CD4-positive, alpha-beta memory T cell (primary cell): ENCODE measurements around the gene ZDHHC11B. TPM values are rescaled to one million over a fixed set of nuclear protein-coding genes. Genes with fewer than 3 reads are reported as not detected.
"Not testable (repeated sequence)": the region's sequence is repeated elsewhere in the genome, so short reads cannot be mapped to it uniquely, and the experiment has no call there.

Experiments
- CTCF ChIA-PET: fragments of 350-600 bp; sonication (Branson Sonifier 250); formaldehyde crosslinking; loops from one replicate; lab custom pipeline; 2021; ENCODE audit warnings: inconsistent platforms; ENCODE audit not compliant: partially characterized antibody; lab: Charles Lee
- POLR2A ChIA-PET: fragments of 350-600 bp; sonication (Branson Sonifier 250); formaldehyde crosslinking; loops from one replicate; lab custom pipeline; 2021; ENCODE audit not compliant: partially characterized antibody; lab: Charles Lee
- DNase-seq, 5 donors: peaks; one replicate each; pipeline versions ENCODE4 v3.0.0 to v3.0.0-alpha.2; 2020 to 2022; ENCODE audit warnings: mixed read lengths in 1 of 5
- H3K27ac ChIP-seq: one replicate; pipeline ENCODE4 v1.7.0; 2013; ENCODE audit warnings: low read depth, low read length
- H3K27me3 ChIP-seq: 2 replicates; pipeline ENCODE4 v1.7.0; 2013; ENCODE audit warnings: mild to moderate bottlenecking, low read length, moderate library complexity; ENCODE audit not compliant: insufficient read depth
- H3K36me3 ChIP-seq: 2 replicates; pipeline ENCODE4 v1.7.0; 2013; ENCODE audit warnings: mild to moderate bottlenecking, low read length, moderate library complexity; ENCODE audit not compliant: insufficient read depth
- H3K4me1 ChIP-seq: 2 replicates; pipeline ENCODE4 v1.7.0; 2013; ENCODE audit warnings: mild to moderate bottlenecking, low read length, moderate library complexity; ENCODE audit not compliant: insufficient read depth
- H3K4me3 ChIP-seq, 2 donors: one replicate each; pipeline ENCODE4 v1.7.0; 2013; ENCODE audit warnings: low read length in 2 of 2, mild to moderate bottlenecking in 1 of 2
- H3K9me3 ChIP-seq, 2 donors: one replicate each; pipeline ENCODE4 v1.7.0; 2013; ENCODE audit warnings: low read length in 2 of 2, control low read depth in 1 of 2; ENCODE audit not compliant: control insufficient read depth in 1 of 2
- H3K27ac Mint-ChIP-seq, 7 donors: one replicate each; pipeline ENCODE4 v1.8.0; 2020 to 2021; ENCODE audit warnings: mixed read lengths in 7 of 7, mild to moderate bottlenecking in 6 of 7, inconsistent platforms in 3 of 7, moderate library complexity in 3 of 7
- H3K27me3 Mint-ChIP-seq, 2 donors: one replicate each; pipeline ENCODE4 v1.8.0; 2020 to 2021; ENCODE audit warnings: mixed read lengths in 2 of 2
- H3K36me3 Mint-ChIP-seq, 2 donors: one replicate each; pipeline ENCODE4 v1.8.0; 2020 to 2021; ENCODE audit warnings: mixed read lengths in 2 of 2, inconsistent platforms in 1 of 2, mild to moderate bottlenecking in 1 of 2
- H3K4me1 Mint-ChIP-seq, 4 donors: one replicate each; pipeline ENCODE4 v1.8.0; 2020 to 2021; ENCODE audit warnings: mixed read lengths in 4 of 4, mild to moderate bottlenecking in 1 of 4
- H3K4me3 Mint-ChIP-seq, 8 donors: one replicate each; pipeline ENCODE4 v1.8.0; 2020 to 2021; ENCODE audit warnings: mixed read lengths in 8 of 8, mild to moderate bottlenecking in 7 of 8, moderate library complexity in 6 of 8, inconsistent platforms in 3 of 8
- H3K9me3 Mint-ChIP-seq, 8 donors: one replicate each; pipeline ENCODE4 v1.8.0; 2020 to 2021; ENCODE audit warnings: mixed read lengths in 8 of 8, mild to moderate bottlenecking in 5 of 8, inconsistent platforms in 3 of 8, moderate library complexity in 1 of 8
- intact Hi-C: fragments of 100-400 bp; cut with micrococcal nuclease; formaldehyde crosslinking; loops from one replicate; pipeline ENCODE4 v1.15.1; 2023
- polyA plus RNA-seq, 2 donors: library from polyadenylated mRNA; unstranded; fragments of 300-500 nt; fragmentation: Illumina TruSeq; gene quantifications; one replicate each; pipeline ENCODE4 v1.2.3, GENCODE V29; 2021
- total RNA-seq, 2 experiments: library from RNA; stranded (reverse); gene quantifications; one replicate each; pipeline ENCODE4 v1.2.3, GENCODE V29; 2021

Gene ZDHHC11B
- total and polyA plus RNA-seq, 4 experiments from 2014 or later = 0.75 to 8.1 (median 8.0) TPM; not detected in 1

GRCh38 chr5:686936-687335, 97.6 kb downstream of the ZDHHC11B start:
- H3K4me3 Mint-ChIP-seq, H3K4me3 ChIP-seq, DNase-seq, H3K36me3 ChIP-seq, H3K9me3 Mint-ChIP-seq, H3K9me3 ChIP-seq, H3K36me3 Mint-ChIP-seq, H3K27me3 ChIP-seq, H3K27me3 Mint-ChIP-seq, H3K27ac ChIP-seq, intact Hi-C loops, CTCF ChIA-PET, H3K4me1 Mint-ChIP-seq, H3K27ac Mint-ChIP-seq, H3K4me1 ChIP-seq, POLR2A ChIA-PET: not testable (repeated sequence)

DNA sequence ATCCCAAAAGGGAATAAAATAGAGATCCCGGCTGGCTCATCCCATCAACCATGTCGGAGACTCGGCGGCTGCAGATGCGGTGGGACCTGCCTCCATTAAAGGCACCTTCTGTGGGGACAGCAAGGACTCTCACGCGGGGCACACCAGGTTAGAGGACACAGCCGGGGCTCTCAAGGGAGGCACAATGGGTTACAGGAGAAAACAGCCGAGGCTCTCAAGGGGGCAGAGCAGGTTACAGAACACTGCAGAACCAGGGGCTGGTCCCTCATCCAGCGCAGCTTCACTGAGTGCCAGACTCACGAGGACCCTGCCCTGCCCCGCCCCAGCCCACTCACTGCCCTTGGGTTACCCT, 98.4 kb downstream of the ZDHHC11B start:
- H3K4me3 ChIP-seq, H3K27ac ChIP-seq, H3K36me3 Mint-ChIP-seq, H3K4me1 Mint-ChIP-seq, H3K9me3 Mint-ChIP-seq, intact Hi-C loops, H3K9me3 ChIP-seq, H3K27me3 ChIP-seq, CTCF ChIA-PET, H3K4me3 Mint-ChIP-seq, H3K4me1 ChIP-seq, H3K27me3 Mint-ChIP-seq, DNase-seq, POLR2A ChIA-PET, H3K36me3 ChIP-seq: not testable (repeated sequence)
- H3K27ac Mint-ChIP-seq = peak overlapping the region in 1 of 7 donors; percentile 22

- H3K4me1 ChIP-seq = no peaks in the 10 kb centered on the region
- no peaks in the 10 kb centered on the region for H3K27me3 ChIP-seq
- H3K27ac ChIP-seq = no peak overlapping the region
- H3K9me3 ChIP-seq = no peaks in the 10 kb centered on the region
- Mint-ChIP-seq H3K27ac (peak overlapping the region in 1 of 7 donors; percentile 22), H3K27me3 (no peaks in the 10 kb centered on the region), H3K9me3 (no peaks in the 10 kb centered on the region), H3K4me1 (no peaks in the 10 kb centered on the region), H3K4me3 (no peak overlapping the region), H3K36me3 (no peaks in the 10 kb centered on the region)
- intact Hi-C loops = no loop called here
- CTCF ChIA-PET = no interaction called here
- no peaks in the 10 kb centered on the region for H3K36me3 ChIP-seq
- H3K4me3 ChIP-seq = no peak overlapping the region
- peak in 1 of 5 donors; percentile 33 for DNase-seq
- POLR2A ChIA-PET = no interaction called here
Measured at GRCh38 chr5:685262-686171, 99.0 kb downstream of the ZDHHC11B start.

GRCh38 chr5:684751-685216, 99.7 kb downstream of the ZDHHC11B start:
- Mint-ChIP-seq H3K36me3 (no peaks in the 10 kb centered on the region), H3K27me3 (no peaks in the 10 kb centered on the region), H3K27ac (no peak overlapping the region), H3K4me3 (no peak overlapping the region), H3K4me1 (no peaks in the 10 kb centered on the region), H3K9me3 (no peaks in the 10 kb centered on the region)
- Histone ChIP-seq H3K27ac (no peak overlapping the region), H3K9me3 (no peaks in the 10 kb centered on the region), H3K4me3 (no peak overlapping the region), H3K27me3 (no peaks in the 10 kb centered on the region), H3K36me3 (no peaks in the 10 kb centered on the region), H3K4me1 (no peaks in the 10 kb centered on the region)
- intact Hi-C loops = no loop called here
- peak in 1 of 5 donors; percentile 14 for DNase-seq
- POLR2A ChIA-PET = no interaction called here
- CTCF ChIA-PET = no interaction called here

DNA sequence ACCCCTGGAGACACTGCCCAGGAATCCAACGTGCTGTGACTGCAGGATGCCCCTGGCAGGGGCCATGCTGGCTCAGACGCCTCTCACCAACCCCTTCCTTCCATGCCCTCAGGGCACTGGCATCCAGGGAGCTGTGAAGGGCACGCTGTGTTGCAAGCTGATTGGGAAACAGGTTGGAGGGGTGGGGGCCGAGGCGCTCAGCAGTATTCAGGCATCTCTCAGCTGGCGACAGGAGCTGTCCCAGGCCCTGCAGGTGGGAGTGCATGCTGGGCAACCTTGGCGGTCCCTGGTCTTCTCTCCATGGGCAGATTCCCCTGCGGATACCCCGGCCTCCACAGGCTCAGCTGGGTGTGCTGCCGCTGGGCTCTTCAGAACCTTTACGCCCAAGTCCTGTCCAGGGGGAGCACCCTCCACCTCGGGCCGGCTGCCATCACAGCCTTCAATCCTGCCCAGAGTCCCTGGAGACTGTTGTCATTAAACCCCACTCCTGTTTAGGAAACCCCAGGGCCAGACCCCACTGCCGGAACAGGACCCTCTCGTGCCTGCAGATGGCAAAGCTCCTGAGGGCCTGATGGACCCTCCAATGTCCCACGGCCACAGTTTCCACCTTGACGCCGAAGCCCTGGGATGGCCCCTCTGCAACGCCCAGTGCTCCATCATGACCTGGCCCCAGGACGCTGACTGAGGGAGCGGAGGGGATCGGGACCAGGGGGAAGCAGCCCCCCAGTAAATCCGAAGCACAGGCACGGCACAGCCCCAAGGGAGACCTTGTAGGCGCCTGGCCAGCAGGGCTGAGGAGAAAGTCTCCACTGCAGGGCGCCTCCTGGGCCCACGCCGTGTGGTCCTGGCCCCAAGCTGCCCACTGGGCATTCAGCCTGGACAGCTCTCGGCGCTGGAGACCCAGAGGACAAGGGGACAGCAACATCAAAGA, 100.7 kb downstream of the ZDHHC11B start:
- intact Hi-C loops = no loop called here
- peak in 1 of 5 donors; percentile 31 for DNase-seq

GRCh38 chr5:682651-683358, 101.7 kb downstream of the ZDHHC11B start:
- H3K9me3 ChIP-seq, POLR2A ChIA-PET, H3K27me3 Mint-ChIP-seq, H3K4me1 Mint-ChIP-seq, H3K27me3 ChIP-seq, CTCF ChIA-PET, H3K4me3 ChIP-seq, H3K27ac ChIP-seq, H3K4me1 ChIP-seq, H3K9me3 Mint-ChIP-seq, H3K36me3 ChIP-seq, H3K36me3 Mint-ChIP-seq, intact Hi-C loops: not testable (repeated sequence)
- DNase-seq = peak in 1 of 5 donors; percentile 22
- peak overlapping the region in 1 of 7 donors; percentile 36 for H3K27ac Mint-ChIP-seq
- H3K4me3 Mint-ChIP-seq = peak overlapping the region in 1 of 8 donors; percentile 22

More for the DNA sequence above, 100.7 kb downstream of the ZDHHC11B start:
- H3K27ac ChIP-seq = no peak overlapping the region
- H3K4me3 Mint-ChIP-seq = no peak overlapping the region
- no peaks in the 10 kb centered on the region for H3K9me3 ChIP-seq
- H3K4me1 Mint-ChIP-seq = no peaks in the 10 kb centered on the region
- POLR2A ChIA-PET = no interaction called here
- CTCF ChIA-PET = no interaction called here
- H3K4me1 ChIP-seq = no peaks in the 10 kb centered on the region
- no peak overlapping the region for H3K4me3 ChIP-seq
- no peak overlapping the region for H3K27ac Mint-ChIP-seq
- no peaks in the 10 kb centered on the region for H3K36me3 ChIP-seq
- no peaks in the 10 kb centered on the region for H3K36me3 Mint-ChIP-seq
- H3K27me3 ChIP-seq = no peaks in the 10 kb centered on the region
- H3K27me3 Mint-ChIP-seq = no peaks in the 10 kb centered on the region
- H3K9me3 Mint-ChIP-seq = no peaks in the 10 kb centered on the region

DNA sequence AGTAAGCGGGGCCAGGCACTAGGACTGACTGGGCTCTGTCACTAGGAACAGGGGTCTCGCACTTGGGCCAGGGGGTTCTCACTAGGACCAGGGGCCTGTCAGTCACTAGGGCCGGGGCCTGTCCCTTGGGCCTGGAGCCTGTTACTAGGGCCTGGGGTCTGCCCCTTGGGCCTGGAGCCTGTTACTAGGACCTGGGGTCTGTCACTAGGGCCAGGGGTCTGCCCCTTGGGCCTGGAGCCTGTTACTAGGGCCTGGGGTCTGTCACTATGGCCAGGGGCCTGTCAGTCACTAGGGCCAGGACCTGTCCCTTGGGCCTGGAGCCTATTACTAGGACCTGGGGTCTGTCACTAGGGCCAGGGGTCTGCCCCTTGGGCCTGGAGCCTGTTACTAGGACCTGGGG, 102.3 kb downstream of the ZDHHC11B start:
- peak in 1 of 5 donors; percentile 10 for DNase-seq
- H3K9me3 ChIP-seq, CTCF ChIA-PET, H3K9me3 Mint-ChIP-seq, H3K27ac Mint-ChIP-seq, H3K27ac ChIP-seq, H3K36me3 Mint-ChIP-seq, H3K27me3 ChIP-seq, H3K27me3 Mint-ChIP-seq, intact Hi-C loops, POLR2A ChIA-PET, H3K36me3 ChIP-seq, H3K4me3 ChIP-seq, H3K4me1 ChIP-seq, H3K4me3 Mint-ChIP-seq, H3K4me1 Mint-ChIP-seq: not testable (repeated sequence)
